Stimulated activated CD4-positive, alpha-beta T cell treated with anti-CD3 and anti-CD28 coated beads, Interleukin-12 subunit alpha, Interleukin-12 subunit beta, amount 100 ng/mL, for 48 hours (primary cell): ENCODE results near the gene C2CD4D.

Experiments used
- DNase-seq, 3 donors: peaks; one replicate each; pipeline ENCODE4 v3.0.0-alpha.2; 2020; ENCODE audit warnings: low read depth in 2 of 3, low spot score in 1 of 3

Gene C2CD4D

GRCh38 chr1:151790940-151791651, 48.5 kb downstream of the C2CD4D start:
- no peak for DNase-seq

DNA sequence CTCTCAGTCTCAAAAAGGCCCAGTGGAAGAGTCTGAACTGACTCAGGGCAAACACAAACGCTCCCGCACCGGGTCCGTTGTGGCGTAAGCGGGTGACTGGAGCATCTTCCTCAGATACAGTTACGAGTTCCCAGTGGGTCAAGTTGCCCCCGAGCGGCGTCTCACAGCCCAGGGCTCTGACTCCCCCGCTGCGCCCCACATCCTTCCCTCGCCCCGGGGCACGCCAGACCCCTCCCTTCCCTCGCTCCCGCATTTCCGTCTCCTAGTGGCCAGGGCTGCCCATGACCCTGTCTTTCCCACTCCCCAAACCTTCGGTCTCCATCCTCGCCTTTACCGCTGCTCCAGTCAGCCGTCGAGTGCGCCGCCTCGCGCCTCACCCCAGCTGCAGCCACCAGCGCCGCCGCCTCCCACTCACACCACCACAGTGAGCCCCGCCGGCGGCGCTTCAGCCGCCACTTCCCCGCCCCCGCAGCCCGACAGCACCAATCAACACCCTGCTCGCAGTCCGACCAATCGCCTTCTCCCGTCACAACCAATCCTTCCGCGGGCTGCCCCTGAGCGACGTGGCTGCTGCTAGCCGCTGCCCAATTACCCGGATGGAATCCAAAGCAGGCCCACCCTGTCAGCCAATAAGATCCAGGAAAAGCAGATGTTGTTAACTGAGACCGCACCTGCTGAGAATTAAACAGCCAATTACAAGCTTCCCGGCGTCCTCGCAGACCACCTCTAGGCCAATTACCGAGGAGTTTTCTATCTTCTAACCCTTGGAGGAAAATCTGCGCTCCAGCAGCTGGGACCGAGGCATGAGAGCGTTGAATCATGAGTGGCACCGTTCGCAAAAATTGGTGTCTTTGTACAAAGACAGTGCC, 49.3 kb downstream of the C2CD4D start, which contains the start of gene TDRKH:
Gene TDRKH, minus strand, starts transcription at position 430 of the 869 bp plus-strand sequence. CDS start 7,478 bp downstream, outside the sequence.
- peak; percentile 96 to 99 (median 97) for DNase-seq
